Natural killer cell (primary cell): ENCODE data around the gene MRC1. TPM values are rescaled to one million over a fixed set of nuclear protein-coding genes. Genes with fewer than 3 reads are reported as not detected.
"Not testable (repeated sequence)": the region's sequence is repeated elsewhere in the genome, so short reads cannot be mapped to it uniquely, and the experiment has no call there.

Experiments
- ATAC-seq, 3 donors: fragments of 150-1000 bp in 2 of 3; fragments of 200-7000 bp in 1 of 3; cut with Tn5 transposase; 1 replicate in 1 of 3; 2 replicates in 2 of 3; pipeline ENCODE4 v1.10.0; 2021; ENCODE audit warnings: mild to moderate bottlenecking in 2 of 3, moderate library complexity in 2 of 3
- DNase-seq, 2 donors: peaks; one replicate each; pipeline versions ENCODE4 v3.0.0 to v3.0.0-alpha.2; 2013 to 2021; ENCODE audit warnings: mixed read lengths in 1 of 2
- H3K27ac ChIP-seq: one replicate; pipeline ENCODE4 v1.5.1; 2013; ENCODE audit warnings: mild to moderate bottlenecking, low read length
- H3K27me3 ChIP-seq: one replicate; pipeline ENCODE4 v1.6.1; 2013; ENCODE audit warnings: low read length; ENCODE audit not compliant: control insufficient read depth, insufficient read depth
- H3K36me3 ChIP-seq: one replicate; pipeline ENCODE4 v1.6.1; 2013; ENCODE audit warnings: low read length; ENCODE audit not compliant: control insufficient read depth, insufficient read depth
- H3K4me1 ChIP-seq: one replicate; pipeline ENCODE4 v1.6.1; 2013; ENCODE audit warnings: low read length; ENCODE audit not compliant: control insufficient read depth, insufficient read depth
- H3K4me3 ChIP-seq: one replicate; pipeline ENCODE4 v1.5.1; 2013; ENCODE audit warnings: low read length
- H3K9me3 ChIP-seq: one replicate; pipeline ENCODE4 v1.6.1; 2013; ENCODE audit warnings: low read length; ENCODE audit not compliant: control insufficient read depth, insufficient read depth
- H3K27ac Mint-ChIP-seq, 2 donors: one replicate each; pipeline ENCODE4 v1.8.0; 2022; ENCODE audit warnings: mild to moderate bottlenecking in 2 of 2, mixed read lengths in 2 of 2, moderate library complexity in 1 of 2
- H3K27me3 Mint-ChIP-seq, 2 donors: one replicate each; pipeline ENCODE4 v1.8.0; 2022; ENCODE audit warnings: low read depth in 2 of 2, mixed read lengths in 2 of 2
- H3K36me3 Mint-ChIP-seq: one replicate; pipeline ENCODE4 v1.8.0; 2022; ENCODE audit warnings: mixed read lengths
- H3K4me1 Mint-ChIP-seq, 2 donors: one replicate each; pipeline ENCODE4 v1.8.0; 2022; ENCODE audit warnings: mixed read lengths in 2 of 2
- H3K4me3 Mint-ChIP-seq: one replicate; pipeline ENCODE4 v1.8.0; 2022; ENCODE audit warnings: mild to moderate bottlenecking, moderate library complexity, mixed read lengths
- H3K9me3 Mint-ChIP-seq, 2 donors: one replicate each; pipeline ENCODE4 v1.8.0; 2022; ENCODE audit warnings: mixed read lengths in 2 of 2
- CTCF ChIP-seq: fragments of 200-600 bp; IDR thresholded peaks from one replicate; pipeline ENCODE4 v1.8.0; 2022; ENCODE audit warnings: antibody characterized with exemption
- WGBS: methylation state at CpG from one replicate; pipeline ENCODE4 v1.1.7; 2013; ENCODE audit warnings: missing lambda C conversion rate; ENCODE audit not compliant: insufficient coverage; 5-methylcytosine and 5-hydroxymethylcytosine counted together
- intact Hi-C: fragments of 100-400 bp; cut with micrococcal nuclease; formaldehyde crosslinking; loops from one replicate; pipeline ENCODE4 v1.14.2; 2022
- total RNA-seq, 4 donors: library from RNA; stranded (reverse); fragments of 120-200 nt in 1 of 4; gene quantifications; one replicate each; pipeline versions ENCODE4 v1.2.3 to v1.2.4, GENCODE V29; 2013 to 2022

The MRC1 gene
- total RNA-seq, 3 donors from 2014 or later (not counting 1 experiment from before 2014, with no cell fraction given), result 0.05 to 0.18 (median 0.15) TPM

- Histone ChIP-seq H3K36me3 (no peaks in the 10 kb centered on the region), H3K9me3 (no peaks in the 10 kb centered on the region), H3K27me3 (no peaks in the 10 kb centered on the region), H3K27ac (no peak overlapping the region), H3K4me3 (no peak overlapping the region), H3K4me1 (no peaks in the 10 kb centered on the region)
- DNase-seq (no peak), ATAC-seq (no peak)
- Mint-ChIP-seq H3K4me3 (no peak overlapping the region), H3K36me3 (no peaks in the 10 kb centered on the region), H3K9me3 (peaks cover 0 to 3% of the 10 kb centered on the region in 2 donors), H3K4me1 (no peaks in the 10 kb centered on the region), H3K27me3 (peaks cover 0 to 4% of the 10 kb centered on the region in 2 donors), H3K27ac (no peak overlapping the region)
- TF ChIP-seq CTCF, result no peak
- 82% methylated on average over 3 of the region's 3 CpGs for WGBS
- intact Hi-C loops, result no loop called here
Measured at GRCh38 chr10:17921378-17921777, 112.2 kb downstream of the MRC1 start.

GRCh38 chr10:17923728-17924127 lies 114.6 kb downstream of the MRC1 start:
- TF ChIP-seq CTCF, result no peak
- H3K4me1 ChIP-seq, result no peaks in the 10 kb centered on the region
- Mint-ChIP-seq H3K9me3 (no peaks in the 10 kb centered on the region), H3K4me3 (no peak overlapping the region), H3K27ac (no peak overlapping the region), H3K36me3 (no peaks in the 10 kb centered on the region), H3K4me1 (no peaks in the 10 kb centered on the region), H3K27me3 (peaks cover 0 to 9% of the 10 kb centered on the region in 2 donors)
- no peak overlapping the region for H3K27ac ChIP-seq
- H3K36me3 ChIP-seq, result no peaks in the 10 kb centered on the region
- H3K27me3 ChIP-seq, result no peaks in the 10 kb centered on the region
- ATAC-seq, result no peak
- intact Hi-C loops, result no loop called here
- DNase-seq, result no peak
- H3K9me3 ChIP-seq, result no peaks in the 10 kb centered on the region
- H3K4me3 ChIP-seq, result no peak overlapping the region
- 73% methylated on average over 4 of the region's 4 CpGs for whole genome bisulfite sequencing

- ATAC-seq (no peak), DNase-seq (no peak)
- intact Hi-C loops, result no loop called here
- H3K4me1 ChIP-seq, result no peaks in the 10 kb centered on the region
- H3K9me3 ChIP-seq, result no peaks in the 10 kb centered on the region
- Mint-ChIP-seq H3K36me3 (no peaks in the 10 kb centered on the region), H3K27me3 (peaks cover 0 to 7% of the 10 kb centered on the region in 2 donors), H3K4me3 (no peak overlapping the region), H3K4me1 (no peaks in the 10 kb centered on the region), H3K27ac (no peak overlapping the region), H3K9me3 (peaks cover 2 to 4% of the 10 kb centered on the region in 2 donors)
- no peaks in the 10 kb centered on the region for H3K36me3 ChIP-seq
- TF ChIP-seq CTCF, result no peak
- WGBS, result no CpG with 5 or more reads among the region's 3 CpGs
- no peak overlapping the region for H3K27ac ChIP-seq
- H3K4me3 ChIP-seq, result no peak overlapping the region
- no peaks in the 10 kb centered on the region for H3K27me3 ChIP-seq
Measured at GRCh38 chr10:17943033-17943745, 134.0 kb downstream of the MRC1 start.

GRCh38 chr10:17950269-17950668 lies 141.1 kb downstream of the MRC1 start:
- H3K9me3 Mint-ChIP-seq, result not testable (repeated sequence)

More at GRCh38 chr10:17950269-17950668, 141.1 kb downstream of the MRC1 start:
- H3K4me1 ChIP-seq, H3K9me3 ChIP-seq, H3K36me3 Mint-ChIP-seq, ATAC-seq, H3K4me1 Mint-ChIP-seq, H3K4me3 Mint-ChIP-seq, H3K36me3 ChIP-seq, intact Hi-C loops, H3K27me3 ChIP-seq, H3K27ac ChIP-seq, H3K27me3 Mint-ChIP-seq, H3K27ac Mint-ChIP-seq, H3K4me3 ChIP-seq, DNase-seq: not testable (repeated sequence)
- 77% methylated on average over 7 of the region's 7 CpGs for WGBS
